Stimulated activated CD8-positive, alpha-beta memory T cell treated with anti-CD3 and anti-CD28 coated beads, Interleukin-4, amount 100 ng/mL, for 24 hours (primary cell): ENCODE measurements around the gene TFAP2A.

ENCODE experiments used
- DNase-seq: peaks from one replicate; pipeline ENCODE4 v3.0.0-alpha.2; 2020; ENCODE audit warnings: low read depth

Gene TFAP2A

GRCh38 chr6:10382728-10383330 is 32.0 kb downstream of the TFAP2A start:
- no peak for DNase-seq

- DNase-seq: no peak
Observed at GRCh38 chr6:10382322-10382721, 32.6 kb downstream of the TFAP2A start.

- no peak for DNase-seq
Observed at GRCh38 chr6:10381830-10382208, 33.1 kb downstream of the TFAP2A start.

GRCh38 chr6:10381133-10381829 is 33.6 kb downstream of the TFAP2A start:
- no peak for DNase-seq

GRCh38 chr6:10375391-10375969 is 39.4 kb downstream of the TFAP2A start:
- DNase-seq: no peak

- no peak for DNase-seq
Observed at GRCh38 chr6:10373642-10374359, 41.1 kb downstream of the TFAP2A start.

- no peak for DNase-seq
Observed at GRCh38 chr6:10369896-10370295, 45.0 kb downstream of the TFAP2A start.

GRCh38 chr6:10368861-10369260 is 46.0 kb downstream of the TFAP2A start:
- DNase-seq: no peak

- DNase-seq: no peak
Observed at GRCh38 chr6:10363911-10364310, 51.0 kb downstream of the TFAP2A start.

GRCh38 chr6:10362300-10362699 is 52.6 kb downstream of the TFAP2A start:
- no peak for DNase-seq

- DNase-seq: no peak
Observed at GRCh38 chr6:10361428-10361827, 53.4 kb downstream of the TFAP2A start.

- no peak for DNase-seq
Observed at GRCh38 chr6:10359581-10359980, 55.3 kb downstream of the TFAP2A start.

GRCh38 chr6:10355115-10355702 is 59.7 kb downstream of the TFAP2A start:
- DNase-seq: no peak

GRCh38 chr6:10351791-10352190 is 63.1 kb downstream of the TFAP2A start:
- no peak for DNase-seq

GRCh38 chr6:10350720-10351119 is 64.2 kb downstream of the TFAP2A start:
- no peak for DNase-seq

- no peak for DNase-seq
Observed at GRCh38 chr6:10347561-10348327, 67.1 kb downstream of the TFAP2A start.
